HG02938 (cell line): ENCODE data around the gene CYP4F22.
"Not testable (repeated sequence)": the region's sequence is repeated elsewhere in the genome, so short reads cannot be mapped to it uniquely, and the experiment has no call there.

Source experiments
- ATAC-seq: cut with Tn5 transposase; IDR thresholded peaks from one replicate; pipeline ENCODE4 v1.9.1; 2021; ENCODE audit warnings: mild to moderate bottlenecking, moderate library complexity; ENCODE audit not compliant: unreplicated experiment

Gene CYP4F22

GRCh38 chr19:15533522-15533830 lies 25.2 kb downstream of the CYP4F22 start:
- ATAC-seq: not testable (repeated sequence)

GRCh38 chr19:15534957-15535864 lies 26.9 kb downstream of the CYP4F22 start:
- no peak for ATAC-seq

GRCh38 chr19:15536350-15536749 lies 28.0 kb downstream of the CYP4F22 start:
- ATAC-seq: no peak

GRCh38 chr19:15538774-15539173 lies 30.4 kb downstream of the CYP4F22 start:
- no peak for ATAC-seq

GRCh38 chr19:15539638-15540037 lies 31.3 kb downstream of the CYP4F22 start:
- no peak for ATAC-seq

GRCh38 chr19:15540435-15540834 lies 32.1 kb downstream of the CYP4F22 start:
- no peak for ATAC-seq

- no peak for ATAC-seq
These were observed 36.0 kb downstream of the CYP4F22 start for GRCh38 chr19:15544283-15544682.

- no peak for ATAC-seq
These were observed 36.6 kb downstream of the CYP4F22 start for GRCh38 chr19:15544970-15545369.

- ATAC-seq: no peak
These were observed 40.3 kb downstream of the CYP4F22 start for GRCh38 chr19:15548648-15549047.

- no peak for ATAC-seq
These were observed 41.3 kb downstream of the CYP4F22 start for GRCh38 chr19:15549581-15549980.

- ATAC-seq: no peak
These were observed 41.9 kb downstream of the CYP4F22 start for GRCh38 chr19:15550273-15550672.

- no peak for ATAC-seq
These were observed 42.6 kb downstream of the CYP4F22 start for GRCh38 chr19:15550929-15551292.

GRCh38 chr19:15551293-15552004 lies 43.1 kb downstream of the CYP4F22 start:
- ATAC-seq: no peak

GRCh38 chr19:15555021-15555420 lies 46.7 kb downstream of the CYP4F22 start:
- ATAC-seq: no peak

- peak; percentile 58 for ATAC-seq
These were observed 47.7 kb downstream of the CYP4F22 start for GRCh38 chr19:15555759-15556633.

GRCh38 chr19:15556634-15557181 lies 48.4 kb downstream of the CYP4F22 start:
- ATAC-seq: no peak

- no peak for ATAC-seq
These were observed 48.9 kb downstream of the CYP4F22 start for GRCh38 chr19:15557223-15557622.

- no peak for ATAC-seq
These were observed 53.8 kb downstream of the CYP4F22 start for GRCh38 chr19:15562145-15562544.

GRCh38 chr19:15562861-15563260 lies 54.5 kb downstream of the CYP4F22 start:
- ATAC-seq: no peak

GRCh38 chr19:15563325-15563794 lies 55.0 kb downstream of the CYP4F22 start:
- ATAC-seq: no peak

- no peak for ATAC-seq
These were observed 55.6 kb downstream of the CYP4F22 start for GRCh38 chr19:15563931-15564330.
